Stimulated activated CD8-positive, alpha-beta memory T cell treated with anti-CD3 and anti-CD28 coated beads, Interleukin-15, amount 100 ng/mL, for 48 hours (primary cell): ENCODE data around the gene SUSD2.
"Not testable (repeated sequence)": the region's sequence is repeated elsewhere in the genome, so short reads cannot be mapped to it uniquely, and the experiment has no call there.

Source experiments
- DNase-seq, 2 donors: peaks; one replicate each; pipeline ENCODE4 v3.0.0-alpha.2; 2020; ENCODE audit warnings: low read depth in 2 of 2

Gene SUSD2

DNA sequence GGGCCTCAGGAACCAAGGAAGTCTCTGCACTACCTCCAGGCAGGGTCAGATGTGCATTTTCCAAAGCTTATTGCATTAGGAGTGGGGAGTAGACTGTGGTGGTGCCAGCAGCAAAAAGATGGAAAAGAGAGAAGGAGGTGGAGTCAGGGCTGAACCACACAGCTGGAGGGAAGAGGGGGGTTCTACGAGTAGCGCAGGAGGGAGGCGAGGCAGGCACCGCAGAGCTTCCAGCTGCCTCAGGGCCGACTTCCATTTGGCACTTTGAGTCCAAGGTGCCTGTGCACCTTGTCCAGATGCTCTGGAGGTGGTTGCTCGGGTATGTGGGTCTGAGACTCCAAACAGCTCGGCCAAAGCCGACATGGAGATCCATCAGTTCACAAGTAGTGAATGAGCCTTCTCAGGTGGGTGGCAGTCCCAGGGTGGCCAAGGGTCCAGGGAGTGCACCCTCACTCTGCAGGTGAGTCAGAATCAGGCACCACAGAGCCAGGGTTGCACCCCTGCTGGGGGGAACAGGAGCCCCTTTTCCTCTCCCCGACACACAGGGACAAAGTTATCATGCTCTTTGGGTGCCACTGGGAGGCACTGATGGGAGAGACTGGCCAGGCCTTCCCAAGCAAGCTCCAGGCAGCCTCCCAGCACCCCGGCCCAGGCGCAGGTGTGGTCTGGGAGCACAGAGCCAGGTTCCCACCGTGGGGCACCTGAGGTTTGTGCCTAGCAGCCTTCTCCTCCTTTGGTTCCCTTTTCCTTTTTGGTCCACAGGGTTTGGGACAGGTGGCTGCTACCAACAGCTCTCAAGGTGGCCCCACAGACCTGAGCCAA lies 33.4 kb downstream of the SUSD2 start:
- DNase-seq: no peak

DNA sequence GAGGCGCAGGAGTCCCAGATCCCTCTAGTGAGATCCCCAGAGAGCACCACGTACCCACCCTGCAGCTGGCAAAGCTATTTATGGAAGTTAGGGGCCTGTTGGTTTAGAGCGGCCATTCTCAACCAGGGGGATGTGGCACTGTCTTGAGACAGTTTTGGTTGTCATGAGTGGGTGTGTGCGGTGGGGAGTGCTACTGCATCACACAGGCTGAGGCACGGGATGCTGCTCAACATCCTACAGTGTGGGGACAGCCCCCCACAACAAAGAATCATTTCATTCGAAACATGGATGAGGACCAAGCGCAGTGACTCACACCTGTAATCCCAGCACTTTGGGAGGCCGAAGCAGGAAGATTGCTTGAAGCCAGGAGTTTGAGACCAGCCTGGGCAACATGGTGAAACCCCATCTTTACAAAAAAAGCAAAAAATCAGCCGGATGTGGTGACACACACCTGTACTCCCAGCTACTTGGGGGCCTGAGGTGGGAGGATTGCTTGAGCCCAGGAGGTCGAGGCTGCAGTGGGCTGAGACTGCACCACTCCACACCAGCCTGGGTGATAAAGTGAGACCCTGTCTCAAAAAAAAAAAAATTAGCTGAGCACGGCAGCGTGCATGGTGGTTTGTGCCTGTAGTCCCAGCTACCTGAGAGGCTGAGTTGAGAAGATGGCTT lies 35.4 kb downstream of the SUSD2 start:
- peak; percentile 28 to 35 for DNase-seq

DNA sequence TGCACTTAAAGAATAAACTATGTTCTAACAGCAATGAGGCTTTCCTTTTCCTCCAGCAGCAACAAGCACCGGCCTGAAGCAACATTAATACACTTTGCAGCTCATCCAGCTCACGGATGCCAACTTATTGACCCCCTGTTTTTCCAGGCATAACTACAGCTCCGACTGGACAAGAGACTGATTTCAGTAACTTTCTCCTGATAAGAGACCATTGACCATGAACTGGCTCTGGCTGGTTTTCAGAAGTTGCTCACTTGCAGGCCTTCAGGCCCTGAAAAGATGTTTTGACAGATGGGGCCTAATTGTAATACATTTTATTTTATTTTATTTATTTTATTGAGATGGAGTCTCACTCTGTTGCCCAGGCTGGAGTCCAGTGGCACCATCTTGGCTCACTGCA lies 36.1 kb downstream of the SUSD2 start:
- DNase-seq: no peak

DNA sequence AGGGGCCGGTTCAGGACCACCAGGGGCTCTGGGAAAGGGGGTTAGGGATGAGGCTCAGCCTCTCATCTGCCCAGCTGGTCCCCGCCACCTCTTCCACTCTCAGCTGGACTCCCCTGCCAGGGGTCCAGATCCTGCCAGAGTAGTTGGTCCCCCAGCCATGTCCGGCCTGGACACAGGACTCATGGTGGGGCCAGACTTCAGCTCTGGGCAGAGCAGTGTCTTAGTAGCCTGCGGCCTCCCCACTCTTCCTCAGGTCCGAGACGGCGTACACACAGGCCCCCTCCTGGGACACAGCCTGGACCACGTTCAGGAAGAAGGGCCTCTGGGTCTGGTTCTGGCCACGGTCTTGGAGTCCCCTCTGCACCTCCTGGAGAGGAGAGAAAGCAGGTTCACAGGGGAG lies 38.5 kb downstream of the SUSD2 start:
- DNase-seq: no peak

DNA sequence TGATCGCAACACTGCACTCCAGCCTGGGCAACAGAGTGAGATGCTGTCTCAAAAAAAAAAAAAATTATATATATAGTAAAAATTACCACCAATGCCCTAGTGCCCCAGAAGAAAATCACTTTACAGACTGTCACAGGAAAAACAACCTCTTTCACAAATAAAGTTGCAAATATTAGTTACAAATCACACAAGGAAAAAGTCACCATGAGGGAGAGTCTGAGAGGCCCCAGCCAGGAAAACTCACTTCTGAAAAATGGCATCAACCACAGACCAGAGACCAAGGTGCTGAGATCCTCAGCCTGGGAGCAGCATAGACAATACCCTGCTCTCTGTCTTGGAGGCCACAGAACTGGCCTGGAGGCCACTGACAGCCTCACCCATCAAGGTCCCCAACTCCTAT lies 43.2 kb downstream of the SUSD2 start:
- no peak for DNase-seq

DNA sequence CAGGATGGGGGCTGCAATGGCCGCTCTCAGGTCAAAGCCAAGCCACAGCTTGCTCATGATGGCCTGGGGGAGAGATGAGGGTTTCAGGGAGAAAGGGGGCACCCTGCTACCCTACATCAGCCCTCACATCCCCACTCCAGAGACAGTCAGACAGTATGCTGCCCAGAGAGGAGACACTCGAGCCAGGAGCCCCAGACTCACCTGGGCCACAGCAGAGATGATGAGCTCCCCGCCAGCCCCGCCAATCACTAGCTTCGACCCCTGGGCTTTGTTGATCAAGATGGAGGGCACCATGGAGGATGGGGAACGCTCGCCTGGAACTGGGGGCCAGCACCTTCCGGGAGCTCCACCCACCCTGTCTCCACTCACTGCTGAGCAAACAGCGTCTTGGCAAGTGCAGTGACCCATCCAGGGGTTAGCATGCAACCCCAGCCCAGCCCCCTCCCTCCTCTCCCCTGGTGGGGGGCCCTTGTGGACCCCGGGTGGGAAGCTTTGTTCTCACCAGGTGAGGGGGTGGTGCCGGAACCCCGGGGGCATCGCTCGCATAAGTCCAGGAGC lies 43.8 kb downstream of the SUSD2 start:
- no peak for DNase-seq

DNA sequence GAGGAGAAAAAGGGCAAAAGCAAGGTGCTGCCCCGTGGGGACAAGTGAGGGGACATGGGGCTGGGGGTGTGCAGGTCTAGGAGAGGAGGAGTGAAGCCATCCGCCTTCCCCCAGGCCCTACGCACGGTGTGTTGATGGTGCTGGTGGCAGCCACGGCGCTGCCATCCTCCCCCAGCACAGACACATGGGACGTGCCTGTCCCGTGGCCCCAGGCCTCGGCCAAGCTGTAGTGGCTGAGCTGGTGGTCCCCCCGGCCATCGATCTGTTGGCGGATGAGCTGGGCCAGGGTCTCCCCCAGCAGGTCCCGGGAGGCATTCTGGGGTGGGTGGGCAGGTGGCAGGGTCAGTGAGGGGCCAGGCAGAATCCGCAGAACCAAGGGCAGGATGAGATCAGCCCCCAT lies 44.7 kb downstream of the SUSD2 start:
- no peak for DNase-seq

DNA sequence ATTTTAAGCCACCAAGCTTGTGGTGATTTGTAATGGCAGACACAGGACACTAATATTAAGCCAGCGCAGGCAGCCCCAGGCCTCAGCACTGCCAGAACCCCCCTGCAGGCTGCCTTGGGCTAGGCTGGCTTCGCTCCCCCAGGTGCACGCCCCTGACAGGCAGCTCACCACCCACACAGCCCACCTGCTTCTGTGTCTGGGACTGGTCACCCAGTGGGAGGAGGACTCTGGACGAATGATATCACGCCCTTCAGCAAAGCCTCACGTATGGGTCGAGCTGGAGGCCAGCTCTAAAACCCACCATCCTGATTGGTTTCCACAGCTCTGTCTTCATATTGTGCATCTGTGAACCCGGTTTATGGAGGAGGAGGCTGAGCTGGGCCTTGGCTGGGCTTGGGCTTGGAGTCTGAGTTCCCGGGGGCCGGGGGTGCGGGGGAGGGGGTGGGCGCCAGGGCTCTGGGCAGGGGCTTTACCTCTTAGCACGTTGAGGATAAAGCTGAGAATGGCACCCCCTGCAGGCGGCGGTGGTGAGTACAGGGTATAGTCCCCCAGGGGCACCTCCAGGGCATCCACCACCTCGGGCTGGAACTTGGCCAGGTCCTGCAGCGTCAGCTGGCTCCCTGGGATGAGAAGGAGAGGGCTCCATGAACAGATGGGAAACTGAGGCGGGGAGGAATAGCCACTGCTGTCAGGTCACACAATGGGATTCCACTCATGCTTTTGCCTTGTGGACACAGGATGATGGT lies 49.8 kb downstream of the SUSD2 start:
- peak; percentile 41 to 43 for DNase-seq

DNA sequence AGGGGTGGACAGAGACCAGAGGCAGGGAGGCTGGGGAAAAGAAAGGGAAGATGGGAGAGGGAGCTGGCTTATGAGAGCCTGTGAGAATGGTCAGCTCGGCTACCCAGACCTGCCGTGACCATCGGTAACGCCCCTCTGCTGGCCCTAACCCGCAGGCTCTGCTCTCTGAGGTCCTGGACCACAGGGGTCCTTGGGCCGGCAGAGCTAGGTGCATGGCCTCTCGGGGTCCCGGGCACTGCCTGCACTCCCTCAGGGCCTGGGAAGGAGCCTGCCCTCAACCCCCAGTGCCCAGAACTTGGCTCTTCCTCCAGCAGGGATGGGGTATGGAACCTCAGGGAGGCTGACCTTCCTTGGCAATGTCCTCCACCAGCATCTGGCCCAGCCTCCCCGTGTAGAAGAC lies 50.4 kb downstream of the SUSD2 start:
- DNase-seq: no peak

DNA sequence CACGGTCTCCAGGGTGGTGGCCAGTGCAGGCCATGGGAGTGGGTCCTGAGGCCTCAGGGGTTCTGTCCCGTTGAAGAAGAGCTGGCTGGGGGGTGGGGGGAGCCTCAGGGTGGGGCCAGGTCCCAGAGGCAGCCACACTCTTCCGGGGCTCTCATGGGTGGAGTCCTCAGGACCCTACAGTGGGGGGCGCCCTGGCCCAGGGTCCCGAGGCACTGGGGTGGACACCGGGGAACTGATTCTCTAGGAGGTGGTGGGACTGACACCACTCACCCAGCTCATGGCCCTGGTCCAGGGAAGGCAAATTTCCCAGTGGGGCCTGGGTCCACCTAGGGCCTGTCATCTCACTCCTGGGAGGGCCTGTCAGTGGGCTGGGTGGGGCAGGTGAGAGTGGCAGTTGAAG lies 50.8 kb downstream of the SUSD2 start:
- no peak for DNase-seq

DNA sequence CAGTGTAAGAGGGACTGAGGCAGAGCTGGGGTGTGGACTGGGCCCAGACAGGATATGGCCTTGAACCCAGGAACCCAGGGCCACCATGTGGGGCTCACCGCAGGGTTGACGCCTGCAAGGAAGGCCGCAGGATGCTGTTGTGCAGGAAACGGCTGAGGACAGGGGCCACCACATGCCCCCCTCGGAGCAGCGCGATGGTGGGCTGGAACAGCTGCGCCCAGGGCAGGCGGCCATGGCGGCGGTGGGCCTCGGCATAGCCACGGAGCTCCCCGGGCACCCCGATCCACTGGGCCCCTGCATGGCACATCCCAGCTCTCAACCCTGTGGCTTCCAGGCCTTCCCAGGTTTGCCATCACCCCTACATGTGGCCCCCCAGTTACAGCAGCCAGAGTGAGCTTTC lies 51.4 kb downstream of the SUSD2 start:
- no peak for DNase-seq

DNA sequence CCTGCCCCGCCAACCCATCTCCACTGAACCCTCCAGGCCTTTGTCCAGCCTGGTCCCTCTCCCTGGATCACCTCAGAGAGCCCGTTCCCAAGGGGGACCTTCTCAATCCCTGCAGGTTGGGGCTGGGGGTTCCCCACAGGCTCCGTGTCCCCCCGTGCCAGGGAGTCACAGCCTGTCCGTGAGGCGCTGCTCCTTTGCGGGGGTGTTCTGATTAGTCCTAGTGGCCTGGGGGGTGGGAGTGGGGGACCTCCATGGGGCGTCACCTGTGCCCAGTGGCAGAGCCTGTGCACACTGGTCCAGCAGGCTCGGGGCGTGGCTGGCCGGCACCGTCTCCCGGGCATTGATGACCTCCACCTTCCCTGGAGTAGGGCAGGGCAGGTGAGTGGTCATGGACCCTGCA lies 51.9 kb downstream of the SUSD2 start:
- no peak for DNase-seq

DNA sequence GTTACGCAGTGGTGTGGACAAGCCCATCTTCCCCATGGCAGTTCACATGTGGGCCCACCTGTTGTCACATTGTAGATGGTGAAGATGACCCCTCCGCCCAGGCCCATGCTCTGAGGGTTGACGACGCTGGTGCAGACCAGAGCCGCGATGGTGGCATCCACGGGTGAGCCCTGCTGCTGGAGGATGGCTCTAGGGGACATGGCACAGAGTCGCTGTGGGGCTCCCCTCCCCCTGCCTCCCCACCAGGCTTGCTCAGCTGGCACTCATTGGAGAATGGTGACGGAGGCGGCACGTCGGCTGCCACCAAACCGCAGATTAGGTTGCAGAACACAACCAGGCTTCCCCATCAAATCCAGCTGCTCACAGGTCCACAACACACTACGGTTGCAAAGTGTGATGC lies 52.5 kb downstream of the SUSD2 start:
- no peak for DNase-seq

DNA sequence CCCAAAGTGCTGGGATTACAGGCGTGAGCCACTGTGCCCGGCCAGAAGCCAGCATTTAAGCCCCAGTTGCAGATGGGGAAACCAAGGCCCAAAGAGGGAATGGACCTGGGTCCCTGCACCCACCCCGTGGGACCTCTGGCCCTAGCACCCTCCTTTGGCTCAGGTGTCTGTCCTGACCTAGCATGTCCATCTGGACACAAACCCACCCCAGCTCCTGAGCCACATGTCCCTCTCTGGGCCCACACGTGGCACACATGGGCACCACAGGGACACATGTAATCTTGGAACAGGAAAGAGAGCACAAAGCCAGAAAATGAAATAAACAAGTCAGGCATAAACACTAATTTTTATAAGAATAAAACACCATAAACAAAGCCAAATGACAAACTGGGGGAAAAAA lies 54.0 kb downstream of the SUSD2 start:
- no peak for DNase-seq

DNA sequence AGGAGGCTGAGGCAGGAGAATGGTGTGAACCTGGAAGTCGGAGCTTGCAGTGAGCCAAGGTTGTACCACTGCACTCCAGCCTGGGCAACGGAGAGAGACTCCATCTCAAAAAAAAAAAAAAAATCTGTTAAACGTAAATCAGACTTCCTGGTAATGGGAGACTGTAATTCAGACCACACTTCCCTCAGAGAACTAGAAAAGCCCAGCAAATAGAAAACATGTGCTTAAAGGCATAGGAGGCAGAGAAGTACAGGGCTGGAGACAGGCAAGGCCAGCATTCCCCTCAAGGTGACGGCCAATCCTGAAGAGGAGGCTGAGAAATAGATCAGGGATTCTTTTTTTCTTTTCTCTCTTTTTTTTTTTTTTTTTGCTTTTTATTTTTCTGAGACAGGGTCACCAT lies 55.4 kb downstream of the SUSD2 start:
- DNase-seq: no peak

DNA sequence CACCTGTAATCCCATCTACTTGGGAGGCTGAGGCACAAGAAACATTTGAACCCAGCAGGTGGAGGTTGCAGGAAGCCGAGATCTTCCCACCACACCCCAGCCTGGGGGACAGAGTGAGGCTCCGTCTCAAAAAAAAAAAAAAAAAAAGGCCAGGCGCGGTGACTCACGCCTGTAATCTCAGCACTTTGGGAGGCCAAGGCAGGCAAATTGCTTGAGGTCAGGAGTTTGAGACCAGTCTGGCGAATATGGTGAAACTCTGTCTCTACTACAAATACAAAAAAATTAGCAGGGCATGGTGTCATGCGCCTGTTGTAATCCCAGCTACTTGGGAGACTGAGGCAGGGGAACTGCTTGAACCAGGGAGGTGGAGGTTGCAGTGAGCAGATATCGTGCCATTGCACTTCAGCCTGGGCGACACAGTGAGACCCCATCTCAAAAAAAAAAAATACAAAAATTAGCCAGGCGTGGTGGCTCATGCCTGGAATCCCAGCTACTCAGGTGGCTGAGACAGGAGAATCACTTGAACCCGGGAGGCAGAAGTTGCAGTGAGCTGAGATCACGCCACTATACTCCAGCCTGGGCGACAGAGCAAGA lies 56.9 kb downstream of the SUSD2 start:
- DNase-seq: not testable (repeated sequence)
